ENCODE results near the gene SLC30A3.

Gene SLC30A3

DNA sequence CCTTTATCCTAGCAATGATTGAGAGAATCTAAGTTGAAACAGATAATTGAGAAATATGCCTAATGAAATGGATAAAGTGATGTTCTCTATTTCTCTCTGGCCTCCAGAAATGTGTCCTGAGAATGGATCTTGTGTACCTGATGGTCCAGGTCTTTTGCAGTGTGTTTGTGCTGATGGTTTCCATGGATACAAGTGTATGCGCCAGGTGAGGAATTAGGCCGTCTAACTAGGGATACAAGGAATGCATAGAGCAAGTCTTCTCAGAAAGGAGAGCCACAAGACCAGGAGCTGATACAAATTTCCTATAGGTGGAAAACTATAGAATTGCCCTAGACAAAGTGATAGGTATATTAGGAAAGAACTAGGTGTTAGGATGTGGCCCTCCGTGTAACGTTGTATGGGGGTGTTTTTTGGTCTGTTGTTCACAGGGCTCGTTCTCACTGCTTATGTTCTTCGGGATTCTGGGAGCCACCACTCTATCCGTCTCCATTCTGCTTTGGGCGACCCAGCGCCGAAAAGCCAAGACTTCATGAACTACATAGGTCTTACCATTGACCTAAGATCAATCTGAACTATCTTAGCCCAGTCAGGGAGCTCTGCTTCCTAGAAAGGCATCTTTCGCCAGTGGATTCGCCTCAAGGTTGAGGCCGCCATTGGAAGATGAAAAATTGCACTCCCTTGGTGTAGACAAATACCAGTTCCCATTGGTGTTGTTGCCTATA is 46.3 kb downstream of the SLC30A3 start:
- Histone ChIP-seq H3K9ac (ENCODE audit: low read depth, low read length, poor library complexity) (no peak overlapping the region), H3K4me1 (ENCODE audit: control insufficient read depth in 2 of 2, insufficient read depth in 1 of 2, low read depth in 1 of 2, low read length in 2 of 2) (peaks cover 8 to 10% of the 10 kb centered on the region in 2 donors), H3K4me2 (ENCODE audit: insufficient read depth, low read length, poor library complexity, severe bottlenecking) (peak overlapping the region; percentile 11), H3K9me3 (replicated peaks in 1 of 2; ENCODE audit: control insufficient read depth in 2 of 2, insufficient read depth in 1 of 2, low read depth in 1 of 2, low read length in 2 of 2) (no peaks in the 10 kb centered on the region), H2BK15ac (ENCODE audit: low read length) (no peak overlapping the region), H3K4ac (ENCODE audit: low read length) (no peak overlapping the region), H2BK120ac (ENCODE audit: low read depth, low read length) (no peak overlapping the region), H3K23ac (ENCODE audit: low read depth, low read length, poor library complexity) (no peak overlapping the region), H3K27ac (replicated peaks; ENCODE audit: low read length) (no peak overlapping the region), H4K8ac (ENCODE audit: low read depth, low read length) (no peak overlapping the region), H2BK5ac (ENCODE audit: low read length) (no peak overlapping the region), H4K91ac (ENCODE audit: low read depth, low read length, poor library complexity) (no peak overlapping the region), H3K14ac (ENCODE audit: low read length) (no peak overlapping the region), H2AFZ (ENCODE audit: low read length) (peak overlapping the region; percentile 9), H3K18ac (ENCODE audit: low read length) (no peak overlapping the region), H2BK12ac (ENCODE audit: low read length) (no peak overlapping the region), H3K79me1 (ENCODE audit: low read depth, low read length) (no peaks in the 10 kb centered on the region), H2AK5ac (ENCODE audit: low read depth, low read length) (no peak overlapping the region), H3K4me3 (ENCODE audit: low read length in 2 of 2) (no peak overlapping the region), H3K36me3 (replicated peaks in 1 of 2; ENCODE audit: control insufficient read depth in 2 of 2, insufficient read depth in 2 of 2, low read length in 2 of 2) (peaks cover 18 to 74% of the 10 kb centered on the region in 2 donors), H3K27me3 (ENCODE audit: control insufficient read depth in 3 of 3, insufficient read depth in 3 of 3, low read depth in 1 of 3, low read length in 3 of 3) (no peaks in the 10 kb centered on the region)
- DNase-seq (ENCODE audit: low spot score): no peak
- WGBS, 2 donors (ENCODE audit: extremely low coverage in 2 of 2, insufficient read length in 2 of 2, insufficient replicate concordance in 1 of 2): no CpG with 5 or more reads among the region's 13 CpGs

DNA sequence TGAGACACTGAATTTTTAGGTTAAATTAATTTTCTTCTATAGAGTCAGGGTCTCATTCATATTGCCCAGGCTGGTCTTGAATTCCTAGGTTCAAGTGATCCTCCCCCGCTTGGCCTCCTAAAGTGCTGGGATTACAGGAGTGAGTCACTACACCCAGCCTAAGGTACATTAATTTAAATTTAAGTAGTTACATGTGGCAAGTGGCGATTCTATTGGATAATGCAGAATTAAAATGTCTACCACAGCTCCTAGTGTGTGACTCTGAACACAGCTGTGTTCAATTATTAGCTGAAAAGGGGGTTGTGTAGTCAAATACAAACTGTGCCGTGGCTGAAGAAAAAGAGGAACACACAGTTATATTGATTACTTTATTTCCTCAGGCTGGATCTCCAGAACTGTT is 47.9 kb downstream of the SLC30A3 start:
- Histone ChIP-seq H2AK5ac (ENCODE audit: low read depth, low read length) (no peak overlapping the region), H3K79me1 (ENCODE audit: low read depth, low read length) (no peaks in the 10 kb centered on the region), H2BK120ac (ENCODE audit: low read depth, low read length) (no peak overlapping the region), H4K8ac (ENCODE audit: low read depth, low read length) (no peak overlapping the region), H3K9ac (ENCODE audit: low read depth, low read length, poor library complexity) (no peak overlapping the region), H2BK12ac (ENCODE audit: low read length) (no peak overlapping the region), H4K91ac (ENCODE audit: low read depth, low read length, poor library complexity) (no peak overlapping the region), H2AFZ (ENCODE audit: low read length) (no peak overlapping the region), H3K4ac (ENCODE audit: low read length) (no peak overlapping the region), H2BK15ac (ENCODE audit: low read length) (no peak overlapping the region), H3K36me3 (replicated peaks in 1 of 2; ENCODE audit: control insufficient read depth in 2 of 2, insufficient read depth in 2 of 2, low read length in 2 of 2) (peaks cover 11 to 63% of the 10 kb centered on the region in 2 donors), H3K23ac (ENCODE audit: low read depth, low read length, poor library complexity) (no peak overlapping the region), H3K27me3 (ENCODE audit: control insufficient read depth in 3 of 3, insufficient read depth in 3 of 3, low read depth in 1 of 3, low read length in 3 of 3) (no peaks in the 10 kb centered on the region), H3K27ac (replicated peaks; ENCODE audit: low read length) (no peak overlapping the region), H3K4me1 (ENCODE audit: control insufficient read depth in 2 of 2, insufficient read depth in 1 of 2, low read depth in 1 of 2, low read length in 2 of 2) (peaks cover 8 to 10% of the 10 kb centered on the region in 2 donors), H2BK5ac (ENCODE audit: low read length) (no peak overlapping the region), H3K14ac (ENCODE audit: low read length) (no peak overlapping the region), H3K4me2 (ENCODE audit: insufficient read depth, low read length, poor library complexity, severe bottlenecking) (no peak overlapping the region), H3K18ac (ENCODE audit: low read length) (no peak overlapping the region), H3K4me3 (ENCODE audit: low read length in 2 of 2) (no peak overlapping the region), H3K9me3 (replicated peaks in 1 of 2; ENCODE audit: control insufficient read depth in 2 of 2, insufficient read depth in 1 of 2, low read depth in 1 of 2, low read length in 2 of 2) (no peaks in the 10 kb centered on the region)
- no CpG with 5 or more reads among the region's 3 CpGs for WGBS, 2 donors (ENCODE audit: extremely low coverage in 2 of 2, insufficient read length in 2 of 2, insufficient replicate concordance in 1 of 2)
- no peak for DNase-seq (ENCODE audit: low spot score)

DNA sequence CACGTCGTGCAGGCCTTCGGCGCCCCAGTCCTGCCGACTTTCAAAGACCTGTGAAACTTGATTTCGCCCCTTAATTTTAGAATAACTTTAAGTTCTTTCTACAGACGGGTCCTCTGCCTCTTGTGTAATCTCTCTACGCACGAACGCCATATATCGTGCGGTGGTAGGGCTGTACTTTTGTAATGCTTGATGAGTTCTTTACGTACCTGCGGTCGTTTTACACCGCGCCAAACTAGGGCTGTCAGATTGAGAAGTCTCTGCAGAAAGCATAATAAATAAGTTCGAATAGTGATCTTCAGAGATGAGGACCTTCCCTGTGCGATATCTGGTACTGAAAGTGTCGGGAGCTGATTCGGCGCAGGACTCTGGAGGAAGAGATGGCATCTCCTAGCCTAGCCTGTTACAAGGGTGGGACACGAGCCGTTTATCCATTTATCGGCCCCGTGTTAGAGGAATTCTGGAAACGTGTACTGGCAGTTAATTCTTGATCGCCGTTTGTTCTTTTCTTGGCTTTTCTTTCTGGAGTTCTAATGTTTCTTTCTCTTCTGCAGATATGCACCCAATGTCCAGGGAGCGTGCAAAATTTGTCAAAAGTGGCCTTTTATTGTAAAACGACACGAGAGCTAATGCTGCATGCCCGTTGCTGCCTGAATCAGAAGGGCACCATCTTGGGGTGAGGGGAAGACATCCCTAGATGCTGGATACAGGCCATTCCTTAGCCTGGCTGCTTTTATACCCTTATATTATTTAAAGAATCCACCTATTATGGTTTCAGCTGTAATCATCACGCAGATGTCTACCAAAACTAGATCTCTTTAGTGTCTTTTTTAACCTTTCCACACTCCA is 50.0 kb downstream of the SLC30A3 start:
- Histone ChIP-seq H3K14ac (ENCODE audit: low read length) (no peak overlapping the region), H3K4ac (ENCODE audit: low read length) (no peak overlapping the region), H3K36me3 (replicated peaks in 1 of 2; ENCODE audit: control insufficient read depth in 2 of 2, insufficient read depth in 2 of 2, low read length in 2 of 2) (peaks cover 7 to 64% of the 10 kb centered on the region in 2 donors), H4K8ac (ENCODE audit: low read depth, low read length) (no peak overlapping the region), H2BK12ac (ENCODE audit: low read length) (no peak overlapping the region), H3K4me3 (ENCODE audit: low read length in 2 of 2) (peak overlapping the region; percentile 95 to 97), H2AK5ac (ENCODE audit: low read depth, low read length) (peak overlapping the region; percentile 53), H3K9ac (ENCODE audit: low read depth, low read length, poor library complexity) (peak overlapping the region; percentile 99), H2AFZ (ENCODE audit: low read length) (peak overlapping the region; percentile 100), H2BK120ac (ENCODE audit: low read depth, low read length) (peak overlapping the region; percentile 6), H3K27ac (replicated peaks; ENCODE audit: low read length) (peak overlapping the region; percentile 93), H3K4me2 (ENCODE audit: insufficient read depth, low read length, poor library complexity, severe bottlenecking) (peak overlapping the region; percentile 71), H2BK15ac (ENCODE audit: low read length) (peak overlapping the region; percentile 30), H3K79me1 (ENCODE audit: low read depth, low read length) (no peaks in the 10 kb centered on the region), H3K9me3 (replicated peaks in 1 of 2; ENCODE audit: control insufficient read depth in 2 of 2, insufficient read depth in 1 of 2, low read depth in 1 of 2, low read length in 2 of 2) (no peaks in the 10 kb centered on the region), H4K91ac (ENCODE audit: low read depth, low read length, poor library complexity) (no peak overlapping the region), H3K18ac (ENCODE audit: low read length) (peak overlapping the region; percentile 96), H3K23ac (ENCODE audit: low read depth, low read length, poor library complexity) (peak overlapping the region; percentile 90), H3K4me1 (ENCODE audit: control insufficient read depth in 2 of 2, insufficient read depth in 1 of 2, low read depth in 1 of 2, low read length in 2 of 2) (peaks cover 5 to 8% of the 10 kb centered on the region in 2 donors), H2BK5ac (ENCODE audit: low read length) (peak overlapping the region; percentile 84), H3K27me3 (ENCODE audit: control insufficient read depth in 3 of 3, insufficient read depth in 3 of 3, low read depth in 1 of 3, low read length in 3 of 3) (no peaks in the 10 kb centered on the region)
- no CpG with 5 or more reads among the region's 34 CpGs for WGBS, 2 donors (ENCODE audit: extremely low coverage in 2 of 2, insufficient read length in 2 of 2, insufficient replicate concordance in 1 of 2)
- DNase-seq (ENCODE audit: low spot score): no peak

All from neuronal stem cell (in vitro differentiated cells).